Liver (tissue), 3 donors: ENCODE measurements around the gene OSGEP.

Experiments
- NR2F2 ChIP-seq: IDR thresholded peaks from 2 replicates; pipeline ENCODE4 v1.6.1; 2016; ENCODE audit warnings: antibody characterized with exemption
- RAD21 ChIP-seq, 2 donors: IDR thresholded peaks; 2 replicates each; pipeline ENCODE4 v1.6.1; 2016; ENCODE audit warnings: antibody characterized with exemption in 2 of 2, mild to moderate bottlenecking in 2 of 2
- RXRA ChIP-seq, 2 donors: IDR thresholded peaks; 2 replicates each; pipeline ENCODE4 v1.6.1; 2017 to 2018; ENCODE audit warnings: antibody characterized with exemption in 2 of 2, mild to moderate bottlenecking in 1 of 2
- TAF1 ChIP-seq: conservative IDR thresholded peaks from 2 replicates; pipeline ENCODE4 v1.6.1; 2016; ENCODE audit warnings: antibody characterized with exemption, mild to moderate bottlenecking
- TF ChIP-seq, protein P1 (sequence below): IDR thresholded peaks from 2 replicates; pipeline ENCODE4 v1.6.1; 2016; ENCODE audit warnings: antibody characterized with exemption
- TF ChIP-seq, protein P2 (sequence below): fragments of 150-350 bp; IDR thresholded peaks from 2 replicates; pipeline ENCODE4 v1.5.1; 2017; ENCODE audit warnings: improper control_type of control experiment, low read depth, low read length; ENCODE audit not compliant: missing input control
- TF ChIP-seq, protein P3 (sequence below): IDR thresholded peaks from 2 replicates; pipeline ENCODE4 v1.6.1; 2016; ENCODE audit warnings: antibody characterized with exemption
- donor health status: healthy.
- donor health status: healthy.

DNA sequence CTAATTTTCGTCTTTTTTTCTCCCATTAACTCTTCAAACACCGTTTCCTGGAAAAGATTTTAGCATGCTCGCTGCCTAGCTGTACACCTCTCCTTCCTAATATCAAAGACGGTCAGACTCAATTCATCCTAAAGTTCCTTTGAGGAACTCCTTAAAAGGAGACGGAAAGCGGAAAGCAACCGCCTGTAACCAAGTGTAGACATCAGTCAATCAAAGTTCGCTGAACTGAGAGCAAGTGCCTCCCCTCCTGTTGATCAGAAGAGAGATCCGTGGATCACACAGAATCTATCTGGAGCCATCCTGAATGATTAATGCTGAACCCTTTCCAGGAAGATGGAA lies 40.9 kb downstream of the OSGEP start:
- TF ChIP-seq RXRA (IDR thresholded peaks at IDR 0.05): no peak
- TF ChIP-seq RAD21 (IDR thresholded peaks at IDR 0.05): no peak
- no peak for TF ChIP-seq TAF1
- TF ChIP-seq, protein P1, sequence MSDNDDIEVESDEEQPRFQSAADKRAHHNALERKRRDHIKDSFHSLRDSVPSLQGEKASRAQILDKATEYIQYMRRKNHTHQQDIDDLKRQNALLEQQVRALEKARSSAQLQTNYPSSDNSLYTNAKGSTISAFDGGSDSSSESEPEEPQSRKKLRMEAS: no peak
- TF ChIP-seq, protein P2, sequence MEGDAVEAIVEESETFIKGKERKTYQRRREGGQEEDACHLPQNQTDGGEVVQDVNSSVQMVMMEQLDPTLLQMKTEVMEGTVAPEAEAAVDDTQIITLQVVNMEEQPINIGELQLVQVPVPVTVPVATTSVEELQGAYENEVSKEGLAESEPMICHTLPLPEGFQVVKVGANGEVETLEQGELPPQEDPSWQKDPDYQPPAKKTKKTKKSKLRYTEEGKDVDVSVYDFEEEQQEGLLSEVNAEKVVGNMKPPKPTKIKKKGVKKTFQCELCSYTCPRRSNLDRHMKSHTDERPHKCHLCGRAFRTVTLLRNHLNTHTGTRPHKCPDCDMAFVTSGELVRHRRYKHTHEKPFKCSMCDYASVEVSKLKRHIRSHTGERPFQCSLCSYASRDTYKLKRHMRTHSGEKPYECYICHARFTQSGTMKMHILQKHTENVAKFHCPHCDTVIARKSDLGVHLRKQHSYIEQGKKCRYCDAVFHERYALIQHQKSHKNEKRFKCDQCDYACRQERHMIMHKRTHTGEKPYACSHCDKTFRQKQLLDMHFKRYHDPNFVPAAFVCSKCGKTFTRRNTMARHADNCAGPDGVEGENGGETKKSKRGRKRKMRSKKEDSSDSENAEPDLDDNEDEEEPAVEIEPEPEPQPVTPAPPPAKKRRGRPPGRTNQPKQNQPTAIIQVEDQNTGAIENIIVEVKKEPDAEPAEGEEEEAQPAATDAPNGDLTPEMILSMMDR: no peak
- TF ChIP-seq NR2F2: no peak
- TF ChIP-seq, protein P3, sequence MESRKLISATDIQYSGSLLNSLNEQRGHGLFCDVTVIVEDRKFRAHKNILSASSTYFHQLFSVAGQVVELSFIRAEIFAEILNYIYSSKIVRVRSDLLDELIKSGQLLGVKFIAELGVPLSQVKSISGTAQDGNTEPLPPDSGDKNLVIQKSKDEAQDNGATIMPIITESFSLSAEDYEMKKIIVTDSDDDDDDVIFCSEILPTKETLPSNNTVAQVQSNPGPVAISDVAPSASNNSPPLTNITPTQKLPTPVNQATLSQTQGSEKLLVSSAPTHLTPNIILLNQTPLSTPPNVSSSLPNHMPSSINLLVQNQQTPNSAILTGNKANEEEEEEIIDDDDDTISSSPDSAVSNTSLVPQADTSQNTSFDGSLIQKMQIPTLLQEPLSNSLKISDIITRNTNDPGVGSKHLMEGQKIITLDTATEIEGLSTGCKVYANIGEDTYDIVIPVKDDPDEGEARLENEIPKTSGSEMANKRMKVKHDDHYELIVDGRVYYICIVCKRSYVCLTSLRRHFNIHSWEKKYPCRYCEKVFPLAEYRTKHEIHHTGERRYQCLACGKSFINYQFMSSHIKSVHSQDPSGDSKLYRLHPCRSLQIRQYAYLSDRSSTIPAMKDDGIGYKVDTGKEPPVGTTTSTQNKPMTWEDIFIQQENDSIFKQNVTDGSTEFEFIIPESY: no peak
